HG03060 (cell line): ENCODE results near the gene SIPA1L3.
A peak's percentile ranks its signal among the peaks of the same experiment; 100 is the strongest.
"Not testable (repeated sequence)": the region's sequence is repeated elsewhere in the genome, so short reads cannot be mapped to it uniquely, and the experiment has no call there.

Experiments
- ATAC-seq: cut with Tn5 transposase; IDR thresholded peaks from one replicate; pipeline ENCODE4 v1.9.1; 2021; ENCODE audit warnings: low read depth, moderate number of reproducible peaks; ENCODE audit not compliant: unreplicated experiment

SIPA1L3 gene, protein sequence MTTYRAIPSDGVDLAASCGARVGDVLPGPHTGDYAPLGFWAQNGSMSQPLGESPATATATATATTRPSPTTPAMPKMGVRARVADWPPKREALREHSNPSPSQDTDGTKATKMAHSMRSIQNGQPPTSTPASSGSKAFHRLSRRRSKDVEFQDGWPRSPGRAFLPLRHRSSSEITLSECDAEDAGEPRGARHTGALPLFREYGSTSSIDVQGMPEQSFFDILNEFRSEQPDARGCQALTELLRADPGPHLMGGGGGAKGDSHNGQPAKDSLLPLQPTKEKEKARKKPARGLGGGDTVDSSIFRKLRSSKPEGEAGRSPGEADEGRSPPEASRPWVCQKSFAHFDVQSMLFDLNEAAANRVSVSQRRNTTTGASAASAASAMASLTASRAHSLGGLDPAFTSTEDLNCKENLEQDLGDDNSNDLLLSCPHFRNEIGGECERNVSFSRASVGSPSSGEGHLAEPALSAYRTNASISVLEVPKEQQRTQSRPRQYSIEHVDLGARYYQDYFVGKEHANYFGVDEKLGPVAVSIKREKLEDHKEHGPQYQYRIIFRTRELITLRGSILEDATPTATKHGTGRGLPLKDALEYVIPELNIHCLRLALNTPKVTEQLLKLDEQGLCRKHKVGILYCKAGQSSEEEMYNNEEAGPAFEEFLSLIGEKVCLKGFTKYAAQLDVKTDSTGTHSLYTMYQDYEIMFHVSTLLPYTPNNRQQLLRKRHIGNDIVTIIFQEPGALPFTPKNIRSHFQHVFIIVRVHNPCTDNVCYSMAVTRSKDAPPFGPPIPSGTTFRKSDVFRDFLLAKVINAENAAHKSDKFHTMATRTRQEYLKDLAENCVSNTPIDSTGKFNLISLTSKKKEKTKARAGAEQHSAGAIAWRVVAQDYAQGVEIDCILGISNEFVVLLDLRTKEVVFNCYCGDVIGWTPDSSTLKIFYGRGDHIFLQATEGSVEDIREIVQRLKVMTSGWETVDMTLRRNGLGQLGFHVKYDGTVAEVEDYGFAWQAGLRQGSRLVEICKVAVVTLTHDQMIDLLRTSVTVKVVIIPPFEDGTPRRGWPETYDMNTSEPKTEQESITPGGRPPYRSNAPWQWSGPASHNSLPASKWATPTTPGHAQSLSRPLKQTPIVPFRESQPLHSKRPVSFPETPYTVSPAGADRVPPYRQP (N-terminal part only)

DNA sequence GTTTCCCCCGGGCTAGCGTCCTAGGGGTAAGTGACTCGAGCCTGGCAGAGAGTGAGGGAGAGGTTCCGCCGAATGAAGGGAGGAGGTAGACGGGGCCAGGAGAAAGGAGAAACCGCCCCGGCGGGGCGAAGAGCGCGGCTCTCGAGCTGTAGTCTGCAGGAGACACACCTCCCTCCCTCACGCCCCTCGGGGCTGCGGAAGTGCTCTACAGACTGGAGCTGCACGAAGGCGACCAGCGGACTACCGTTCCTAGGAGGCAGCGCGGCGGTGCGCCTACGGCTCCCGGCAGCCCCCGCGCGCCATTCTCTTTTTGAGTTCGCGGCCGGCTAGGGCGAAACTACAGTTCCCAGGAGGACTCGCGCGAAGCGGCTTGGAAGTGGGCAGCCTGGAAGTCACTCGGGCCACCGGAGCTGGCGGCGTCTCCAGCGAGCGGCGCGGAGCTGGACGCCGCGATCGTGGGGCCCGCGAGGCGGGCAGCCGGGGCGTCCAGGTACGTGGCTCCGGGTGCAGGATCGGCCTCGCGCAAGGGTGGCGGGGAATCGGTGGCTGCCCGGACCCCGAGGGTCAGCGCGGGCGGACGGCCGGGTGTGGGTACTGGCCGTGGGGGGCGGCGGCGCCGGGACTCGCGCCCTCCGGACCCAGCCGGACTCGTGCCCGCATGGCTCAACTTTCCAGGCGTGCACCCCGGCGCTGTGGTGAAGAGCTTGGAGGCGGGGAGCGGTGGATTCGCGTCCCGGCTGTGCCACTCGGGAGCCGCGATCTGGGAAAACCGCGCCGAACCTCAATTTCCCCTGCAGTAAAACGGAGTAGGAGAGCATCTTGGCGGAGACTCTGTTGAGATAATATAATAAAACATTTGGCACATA is at the start of gene SIPA1L3:
Gene SIPA1L3 (plus strand): TSS at position 340 of the 866 bp plus-strand sequence. CDS start 174,358 bp downstream, outside the sequence.
- ATAC-seq: peak; percentile 51

DNA sequence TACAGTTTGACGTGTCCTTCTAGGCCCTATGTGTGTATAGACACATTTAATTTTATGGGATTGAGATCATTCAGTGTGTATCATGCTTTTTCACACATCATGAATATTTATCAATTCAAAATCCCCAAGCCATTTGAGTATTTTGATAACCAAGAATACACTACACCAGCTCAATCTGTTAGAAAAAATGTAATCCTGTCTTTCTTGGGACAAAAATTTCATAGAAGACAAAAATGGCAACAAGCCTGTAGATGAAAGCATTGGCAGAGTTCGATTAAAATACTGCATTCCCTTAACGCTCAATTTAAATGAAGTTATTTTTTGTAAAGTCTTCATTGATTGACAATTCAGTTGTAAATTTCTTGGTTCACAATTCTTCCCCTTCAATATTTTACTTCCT is 42.5 kb upstream of the SIPA1L3 start:
- ATAC-seq: no peak

DNA sequence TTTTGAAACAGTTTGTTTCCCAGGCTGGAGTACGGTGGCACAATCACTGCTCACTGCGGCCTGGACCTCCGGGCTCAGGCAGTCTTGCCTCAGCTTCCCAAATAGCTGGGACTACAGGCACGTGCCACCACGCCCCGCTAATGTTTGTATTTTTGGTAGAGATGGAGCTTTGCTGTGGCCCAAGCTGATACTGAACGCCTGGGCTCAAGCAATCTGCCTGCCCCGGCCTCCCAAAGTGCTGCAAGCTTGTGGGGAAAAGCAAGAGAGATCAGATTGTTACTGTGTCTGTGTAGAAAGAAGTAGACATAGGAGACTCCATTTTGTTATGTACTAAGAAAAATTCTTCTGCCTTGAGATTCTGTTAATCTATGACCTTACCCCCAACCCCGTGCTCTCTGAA is 41.1 kb upstream of the SIPA1L3 start:
- ATAC-seq: not testable (repeated sequence)

DNA sequence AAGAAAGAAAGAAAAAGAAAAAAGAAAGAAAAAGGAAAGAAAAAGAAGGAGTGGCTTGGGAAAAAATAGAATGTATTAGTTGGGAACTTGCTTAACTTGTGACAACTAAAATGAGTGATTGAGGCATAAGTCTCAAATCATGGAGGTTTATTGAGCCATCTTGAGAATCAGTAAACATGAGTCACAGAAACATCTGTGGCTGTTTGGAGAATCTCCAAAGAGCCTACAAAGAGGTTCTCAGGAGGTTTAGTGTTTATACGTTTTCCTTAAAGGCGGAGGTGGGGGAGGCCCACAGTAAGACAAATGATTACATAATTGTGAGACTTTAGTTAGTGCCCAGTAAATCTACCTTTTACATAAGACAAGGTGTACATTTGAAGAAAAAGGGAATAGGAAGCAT is 39.2 kb upstream of the SIPA1L3 start:
- no peak for ATAC-seq

DNA sequence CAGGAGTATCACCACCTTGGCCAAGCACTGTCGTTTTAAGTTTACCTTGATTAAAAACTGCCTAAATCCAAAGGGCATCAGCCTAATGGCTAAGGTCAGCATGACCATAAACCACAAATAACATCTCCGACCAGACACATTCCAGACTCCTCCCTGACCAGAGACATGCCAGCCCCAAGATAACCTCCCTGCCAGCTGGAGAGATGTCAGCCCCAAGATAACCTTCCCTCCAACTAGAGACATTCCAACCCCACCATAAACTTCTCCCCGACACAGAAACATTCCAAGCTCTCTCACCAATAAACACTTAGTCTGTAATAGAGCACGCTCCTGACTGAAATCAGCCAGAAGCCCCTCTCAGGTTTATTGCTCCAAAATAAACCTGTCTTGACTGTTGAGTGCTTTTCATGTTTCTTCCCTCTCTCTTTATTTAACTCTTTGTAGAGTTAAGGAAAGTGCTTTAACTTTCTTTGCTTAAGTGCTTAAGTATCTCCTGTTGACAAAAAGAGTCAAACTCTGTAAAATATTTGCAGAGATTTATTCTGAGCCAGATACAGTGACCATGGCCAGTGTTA is 37.2 kb upstream of the SIPA1L3 start:
- no peak for ATAC-seq

DNA sequence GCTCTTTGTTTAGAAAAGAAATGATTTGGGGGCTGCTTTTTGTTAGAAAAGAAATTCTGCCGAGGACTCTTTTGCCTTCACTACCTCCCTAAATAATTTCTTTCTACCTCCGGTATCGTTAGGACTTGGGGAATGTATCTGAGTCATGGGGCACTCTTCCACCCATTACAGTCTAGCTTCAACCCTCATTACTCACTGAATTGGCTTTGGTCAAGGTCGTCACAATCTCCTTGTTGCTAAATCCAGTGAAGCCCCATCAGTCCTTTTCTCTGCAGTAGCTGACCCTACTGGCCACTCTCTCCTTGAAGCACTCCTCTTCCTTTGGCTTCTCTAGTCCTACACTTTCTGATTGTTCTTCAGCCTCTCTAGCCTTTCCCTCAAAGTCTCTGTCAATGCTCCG is 34.6 kb upstream of the SIPA1L3 start:
- no peak for ATAC-seq

DNA sequence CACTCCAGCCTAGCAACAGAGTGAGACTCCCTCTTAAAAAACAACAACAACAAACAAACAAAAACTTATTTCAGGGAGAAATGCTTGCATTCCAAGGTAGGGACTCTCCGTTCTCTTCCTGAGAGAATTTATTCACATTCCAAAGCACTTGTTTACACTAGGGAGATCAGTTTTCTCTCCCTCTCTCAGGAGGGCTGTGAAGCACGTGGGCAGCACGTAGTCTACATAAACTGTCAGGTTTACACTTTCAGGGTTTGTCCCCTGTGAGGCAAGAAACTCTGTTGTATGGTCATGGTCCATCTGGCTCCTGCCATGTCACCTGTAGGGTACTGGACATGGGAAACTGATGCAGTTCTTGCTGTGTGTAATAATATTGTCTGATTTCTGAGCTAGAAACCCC is 32.2 kb upstream of the SIPA1L3 start:
- no peak for ATAC-seq

DNA sequence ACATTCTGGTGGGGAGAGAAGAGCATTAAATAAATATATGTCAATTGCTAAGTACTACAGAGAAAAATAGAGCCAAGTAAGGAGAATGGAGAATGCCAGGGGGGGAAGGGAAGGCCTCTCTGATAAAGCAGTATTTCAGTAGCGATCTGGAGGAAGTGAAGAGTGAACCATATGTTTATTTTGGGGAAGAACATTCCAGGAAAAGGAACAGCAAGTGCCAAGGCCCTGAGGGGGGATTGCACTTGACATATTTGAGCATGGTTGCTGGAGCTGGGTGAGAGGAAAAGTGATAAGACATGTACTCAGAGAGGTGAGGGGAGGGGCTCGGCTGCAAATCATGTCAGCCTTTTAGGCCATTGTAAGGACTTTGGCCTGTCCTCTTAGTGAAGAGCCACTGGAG is 31.0 kb upstream of the SIPA1L3 start:
- ATAC-seq: no peak

DNA sequence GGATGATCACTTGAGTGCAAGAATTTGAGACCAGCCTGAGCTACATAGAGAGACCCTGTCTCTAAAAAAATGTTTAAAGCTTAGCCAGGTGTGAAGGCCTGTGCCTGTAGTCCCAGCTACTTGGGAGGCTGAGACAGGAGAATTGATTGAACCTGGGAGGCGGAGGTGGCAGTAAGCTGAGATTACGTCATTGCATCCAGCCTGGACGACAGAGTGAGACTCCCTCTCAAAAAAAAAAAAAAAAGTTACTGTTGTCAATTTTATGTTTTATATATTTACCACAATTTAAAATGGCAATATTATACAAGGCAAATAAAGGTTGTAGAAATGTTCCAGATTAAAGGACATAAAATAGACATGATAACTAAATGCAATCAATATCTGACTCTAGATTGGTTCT is 29.9 kb upstream of the SIPA1L3 start:
- ATAC-seq: no peak

DNA sequence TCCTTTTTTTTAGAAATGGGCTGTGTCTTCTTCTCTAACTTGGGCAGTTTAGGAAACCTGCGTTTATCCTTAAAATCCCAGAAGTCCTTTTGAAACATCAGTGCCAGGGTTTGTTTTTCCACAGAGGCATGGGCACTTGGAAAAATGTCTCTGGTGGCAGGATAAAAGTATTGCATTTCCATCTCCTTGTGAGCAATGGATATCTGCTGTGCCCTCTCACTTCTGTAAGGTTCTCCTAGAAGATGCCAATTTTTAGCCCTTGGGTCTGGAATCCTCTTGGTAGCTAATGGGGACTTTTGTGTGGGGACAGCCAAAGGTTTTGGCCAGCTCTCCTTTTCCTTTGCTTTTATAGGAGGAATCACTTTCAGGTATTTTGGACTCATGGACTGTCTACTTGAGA is 21.6 kb upstream of the SIPA1L3 start:
- ATAC-seq: no peak

DNA sequence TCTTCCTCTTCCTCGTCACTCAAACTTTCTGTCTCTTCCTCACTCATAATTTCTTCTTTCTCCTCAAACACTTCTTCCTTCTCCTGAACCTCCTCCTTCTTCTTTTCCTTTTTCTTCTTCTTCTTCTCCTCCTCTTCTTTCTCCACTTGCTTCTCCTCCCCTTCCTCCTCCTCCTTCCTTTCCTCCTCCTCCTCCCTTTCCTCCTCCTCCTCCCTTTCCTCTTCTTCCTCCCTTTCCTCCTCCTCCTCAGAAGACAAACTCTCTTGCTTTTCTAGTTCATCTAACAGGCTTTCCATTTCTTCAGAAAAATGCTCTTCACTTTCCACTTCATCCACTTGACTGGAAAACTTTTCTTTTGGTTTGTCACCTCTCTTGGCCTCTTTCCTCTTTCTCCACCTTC is 20.4 kb upstream of the SIPA1L3 start:
- ATAC-seq: no peak

DNA sequence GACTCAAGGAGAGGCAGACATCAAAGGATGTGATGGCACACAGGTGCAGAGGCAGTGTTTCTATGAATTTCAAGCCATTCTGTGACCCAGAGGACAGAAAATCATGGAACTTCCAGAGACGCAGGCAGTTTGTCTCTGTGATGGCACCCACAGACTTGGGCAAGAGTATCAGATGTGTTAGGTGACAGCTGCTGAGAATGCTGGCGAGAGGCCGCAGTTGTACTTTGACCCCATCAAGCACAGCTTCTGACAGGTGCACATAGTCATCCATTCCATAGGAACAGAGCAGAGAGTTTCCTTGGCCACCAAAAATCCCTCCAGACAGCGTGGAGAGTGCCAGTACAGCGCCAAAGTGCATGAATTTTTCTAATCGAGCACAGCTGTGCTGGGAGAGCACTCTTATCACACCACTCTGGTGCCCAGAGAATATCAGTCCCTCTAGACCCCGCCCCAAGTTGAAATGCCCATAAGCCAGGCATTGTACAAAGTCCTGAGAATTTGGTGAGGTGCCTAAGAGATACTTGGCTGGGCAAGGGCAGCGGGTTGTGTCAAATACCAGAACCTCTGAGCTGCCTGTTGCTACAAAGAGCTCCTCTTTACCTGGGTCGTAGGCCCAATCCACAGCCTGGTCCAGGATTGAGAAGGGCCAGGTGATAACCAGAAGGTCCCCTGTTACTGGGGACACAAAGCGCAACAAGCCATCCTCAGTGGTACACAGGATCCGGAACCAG is 13.0 kb upstream of the SIPA1L3 start:
- ATAC-seq: no peak

DNA sequence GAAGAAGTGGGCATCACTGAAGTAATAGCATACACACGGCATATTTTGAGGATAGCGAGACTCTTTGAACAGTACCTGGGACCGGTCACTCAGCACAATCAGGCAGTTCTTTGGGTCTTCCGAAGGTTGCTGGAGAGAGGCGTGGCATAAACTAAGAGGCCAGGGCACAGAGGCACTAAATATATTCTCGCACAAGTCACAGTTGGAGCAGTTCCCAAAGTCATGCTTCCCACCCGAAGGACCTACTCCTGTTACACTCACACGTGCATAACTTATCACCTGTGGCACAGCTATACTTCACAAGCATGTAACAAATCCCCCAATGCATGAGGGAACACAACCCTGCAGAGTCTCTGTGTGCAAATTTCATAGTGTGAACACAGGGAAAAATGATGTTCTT is 10.8 kb upstream of the SIPA1L3 start:
- ATAC-seq: no peak

DNA sequence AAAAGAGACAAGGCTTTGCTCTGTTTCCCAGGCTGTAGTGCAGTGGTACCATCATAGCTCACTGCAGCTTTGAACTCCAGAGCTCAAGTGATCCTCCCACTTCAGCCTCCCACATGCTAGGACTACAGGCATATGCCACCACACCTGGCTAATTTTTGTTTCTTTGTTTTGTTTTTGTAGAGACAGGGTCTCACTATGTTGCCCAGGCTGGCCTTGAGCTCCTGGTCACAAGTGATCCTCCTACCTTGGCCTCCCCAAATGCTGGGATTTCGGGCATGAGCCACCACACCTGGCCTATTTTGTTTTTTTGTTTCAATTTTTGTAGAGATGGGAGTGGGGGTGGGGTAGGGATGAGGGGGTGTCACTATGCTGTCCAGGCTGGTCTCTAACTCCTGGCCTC is 7.6 kb upstream of the SIPA1L3 start:
- no peak for ATAC-seq

DNA sequence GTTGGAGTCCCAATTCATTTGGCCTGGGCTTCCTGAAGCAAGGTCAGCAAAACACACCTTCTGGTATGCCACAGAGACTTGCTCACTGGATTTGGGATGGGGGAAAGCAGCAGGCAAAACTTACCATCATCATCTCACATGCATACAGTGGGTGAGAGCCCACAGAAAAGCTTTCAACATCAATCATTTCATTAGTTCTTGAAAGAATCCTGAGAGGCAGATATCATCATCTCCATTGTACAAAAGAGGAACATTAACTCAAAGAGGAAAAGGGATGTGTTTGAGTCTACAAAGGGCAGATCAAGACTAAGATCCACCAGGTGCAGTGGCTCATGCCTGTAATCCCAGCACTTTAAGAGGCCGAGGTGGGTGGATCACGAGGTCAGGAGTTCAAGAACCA is 7.0 kb upstream of the SIPA1L3 start:
- no peak for ATAC-seq

DNA sequence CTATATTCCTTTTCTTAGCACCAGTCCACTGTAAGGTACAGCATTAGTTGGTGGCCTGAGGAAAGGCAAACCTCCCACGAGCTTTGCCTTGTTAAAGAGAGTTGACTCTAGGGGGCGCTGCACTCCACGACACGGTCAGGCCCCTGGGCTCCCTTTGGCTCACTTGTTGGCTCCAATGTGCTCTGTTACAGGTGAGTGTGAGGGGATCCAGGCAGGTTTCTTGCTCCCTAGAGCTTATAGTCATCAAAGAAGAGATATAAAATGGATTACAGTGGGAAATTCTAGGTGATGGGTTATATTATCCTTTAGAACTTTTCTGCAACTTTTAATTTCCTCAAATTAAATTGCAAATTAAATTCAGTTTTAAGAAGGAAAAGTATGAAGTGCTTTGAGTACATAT is 4.3 kb upstream of the SIPA1L3 start:
- no peak for ATAC-seq

DNA sequence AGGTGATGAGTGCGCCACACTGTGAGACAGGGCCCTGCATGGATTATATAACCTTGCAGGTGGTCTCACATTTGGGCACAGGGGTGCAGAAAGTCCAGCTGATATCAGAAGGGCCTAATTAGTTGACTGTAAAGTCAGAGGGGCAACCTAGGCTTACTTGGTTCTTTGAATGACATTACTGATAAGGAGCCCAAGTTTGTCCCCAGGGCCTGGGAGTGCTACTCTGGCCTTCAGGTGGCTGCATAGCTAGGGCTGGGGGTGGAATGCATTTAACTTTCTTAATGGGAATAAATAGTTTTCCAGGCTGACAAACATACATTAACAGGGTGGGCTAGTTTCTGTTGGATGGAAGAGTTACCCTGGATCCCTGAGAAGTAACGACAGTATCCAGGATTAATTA is 3.9 kb upstream of the SIPA1L3 start:
- ATAC-seq: no peak

DNA sequence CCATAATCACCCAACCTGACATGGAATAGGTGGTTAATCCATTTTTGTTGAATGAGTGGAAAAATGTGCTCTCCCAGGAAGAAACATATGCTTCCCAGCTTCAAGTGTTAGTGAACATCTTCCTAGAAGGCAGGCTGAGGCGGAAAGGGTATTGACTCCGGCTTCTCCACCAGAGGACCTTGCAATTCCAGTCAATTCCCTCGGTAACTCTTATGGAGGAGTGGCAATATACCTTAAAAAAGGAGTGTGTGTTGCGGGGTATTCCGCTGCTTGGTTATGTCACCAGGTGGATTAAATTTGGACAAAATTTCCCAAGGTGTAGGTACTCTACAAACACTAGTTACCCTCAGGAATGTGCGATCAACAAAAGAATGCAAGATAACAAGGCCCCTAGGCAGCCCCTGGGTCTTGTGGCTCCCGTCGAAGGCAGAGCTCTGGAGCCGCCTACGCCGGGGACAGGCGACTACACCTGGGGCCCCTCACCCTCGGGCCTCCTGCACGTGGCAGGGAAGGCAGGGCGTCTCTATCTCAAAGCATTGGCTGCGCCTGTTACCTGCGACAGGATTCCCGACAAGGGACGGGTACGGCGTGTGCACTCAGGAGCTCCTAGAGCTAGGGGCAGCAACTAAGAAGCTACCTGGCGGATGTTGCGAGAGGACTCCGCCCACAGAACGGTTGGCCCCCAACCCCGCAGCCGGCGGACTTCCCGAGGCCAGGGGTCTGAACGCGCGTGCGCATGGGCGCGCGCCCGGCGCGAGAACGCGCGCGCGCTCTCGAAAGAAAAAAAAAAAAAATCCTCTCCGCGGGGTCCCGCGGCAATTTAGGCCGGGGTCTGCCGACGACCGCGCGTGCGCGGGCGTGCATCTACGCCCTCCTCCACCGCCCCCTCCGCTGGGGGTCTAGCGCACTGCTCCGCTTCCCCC is 801 bp upstream of the SIPA1L3 start, which contains the start of gene WDR87:
Gene WDR87 (minus strand): TSS at position 649 of the 923 bp plus-strand sequence. CDS start 8,355 bp downstream, outside the sequence.
- no peak for ATAC-seq
